Fibroblast of skin of left biceps (primary cell): ENCODE data around the gene PCDH9.

Source experiments
- DNase-seq, 2 experiments: peaks; one replicate each; pipeline ENCODE4 v3.0.0-alpha.2; 2013; ENCODE audit warnings: low read depth in 2 of 2

The PCDH9 gene, protein sequence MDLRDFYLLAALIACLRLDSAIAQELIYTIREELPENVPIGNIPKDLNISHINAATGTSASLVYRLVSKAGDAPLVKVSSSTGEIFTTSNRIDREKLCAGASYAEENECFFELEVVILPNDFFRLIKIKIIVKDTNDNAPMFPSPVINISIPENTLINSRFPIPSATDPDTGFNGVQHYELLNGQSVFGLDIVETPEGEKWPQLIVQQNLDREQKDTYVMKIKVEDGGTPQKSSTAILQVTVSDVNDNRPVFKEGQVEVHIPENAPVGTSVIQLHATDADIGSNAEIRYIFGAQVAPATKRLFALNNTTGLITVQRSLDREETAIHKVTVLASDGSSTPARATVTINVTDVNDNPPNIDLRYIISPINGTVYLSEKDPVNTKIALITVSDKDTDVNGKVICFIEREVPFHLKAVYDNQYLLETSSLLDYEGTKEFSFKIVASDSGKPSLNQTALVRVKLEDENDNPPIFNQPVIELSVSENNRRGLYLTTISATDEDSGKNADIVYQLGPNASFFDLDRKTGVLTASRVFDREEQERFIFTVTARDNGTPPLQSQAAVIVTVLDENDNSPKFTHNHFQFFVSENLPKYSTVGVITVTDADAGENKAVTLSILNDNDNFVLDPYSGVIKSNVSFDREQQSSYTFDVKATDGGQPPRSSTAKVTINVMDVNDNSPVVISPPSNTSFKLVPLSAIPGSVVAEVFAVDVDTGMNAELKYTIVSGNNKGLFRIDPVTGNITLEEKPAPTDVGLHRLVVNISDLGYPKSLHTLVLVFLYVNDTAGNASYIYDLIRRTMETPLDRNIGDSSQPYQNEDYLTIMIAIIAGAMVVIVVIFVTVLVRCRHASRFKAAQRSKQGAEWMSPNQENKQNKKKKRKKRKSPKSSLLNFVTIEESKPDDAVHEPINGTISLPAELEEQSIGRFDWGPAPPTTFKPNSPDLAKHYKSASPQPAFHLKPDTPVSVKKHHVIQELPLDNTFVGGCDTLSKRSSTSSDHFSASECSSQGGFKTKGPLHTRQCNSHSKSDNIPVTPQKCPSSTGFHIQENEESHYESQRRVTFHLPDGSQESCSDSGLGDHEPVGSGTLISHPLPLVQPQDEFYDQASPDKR (N-terminal part only)

GRCh38 chr13:67229481-67230403 lies at the start of gene PCDH9:
Gene PCDH9, minus strand, starts transcription at chr13:67230336. Its CDS starts 1,896 bp downstream, at chr13:67228440.
- no peak for DNase-seq

DNA sequence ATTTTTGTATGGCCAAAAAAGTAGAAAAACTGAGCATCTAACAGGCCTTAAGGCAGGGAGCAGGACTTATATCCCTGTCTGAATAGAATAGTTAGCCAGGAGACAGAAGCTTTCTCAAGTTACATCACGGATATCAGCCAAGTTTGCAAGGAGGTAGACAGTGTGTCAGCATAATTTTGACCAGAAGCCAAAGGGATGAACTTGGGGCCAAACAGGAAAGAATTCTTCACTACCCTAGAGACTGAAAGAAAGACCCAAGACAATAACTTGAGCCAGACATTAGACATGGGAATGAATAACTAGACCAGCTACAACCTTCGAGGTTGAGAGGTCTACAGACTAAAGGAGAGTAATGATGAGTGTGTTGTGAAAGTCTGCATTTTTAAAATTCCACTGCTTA lies 48.1 kb upstream of the PCDH9 start:
- DNase-seq: peak; percentile 88 to 90

DNA sequence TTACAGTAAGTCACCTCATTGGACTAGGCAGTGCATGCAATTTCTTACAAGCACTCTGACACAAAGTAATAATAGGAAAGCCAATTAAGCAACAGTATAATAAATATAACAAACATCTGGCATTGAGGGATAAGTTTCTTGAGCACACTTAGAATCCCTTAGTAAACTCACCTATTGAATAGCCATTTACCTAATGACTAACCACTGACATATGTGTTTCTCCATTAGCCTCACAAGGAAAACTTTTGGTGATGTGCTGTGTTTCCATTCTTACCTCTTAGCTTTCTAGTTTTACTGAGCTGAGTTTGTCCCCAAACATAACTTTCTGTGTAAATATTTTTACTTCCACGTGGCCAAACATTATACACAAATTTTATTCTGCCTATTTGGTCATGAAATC lies 47.4 kb upstream of the PCDH9 start:
- no peak for DNase-seq

- no peak for DNase-seq
Measured at GRCh38 chr13:67275351-67275960, 45.3 kb upstream of the PCDH9 start.

GRCh38 chr13:67273001-67273400 lies 42.9 kb upstream of the PCDH9 start:
- DNase-seq: no peak

DNA sequence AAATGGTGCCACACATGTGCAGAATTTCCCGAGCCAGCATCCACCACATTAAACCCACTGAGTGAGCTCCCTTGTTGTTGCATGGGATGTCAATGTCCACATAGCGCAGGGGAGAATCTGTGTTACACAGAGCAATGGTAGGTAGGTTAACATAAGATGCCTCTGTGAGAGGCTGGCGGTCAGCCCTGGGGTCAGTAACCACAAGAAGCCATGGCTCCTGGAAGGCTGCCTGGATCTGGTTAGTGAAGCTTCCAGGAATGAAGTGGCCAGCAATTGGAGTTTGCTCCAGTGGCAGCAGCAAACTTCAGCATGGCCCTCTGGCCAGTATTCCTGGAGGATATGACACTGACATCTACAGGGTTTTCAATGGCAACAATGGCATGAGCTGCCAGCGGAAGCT lies 37.0 kb upstream of the PCDH9 start:
- no peak for DNase-seq

GRCh38 chr13:67259208-67259607 lies 29.1 kb upstream of the PCDH9 start:
- no peak for DNase-seq

DNA sequence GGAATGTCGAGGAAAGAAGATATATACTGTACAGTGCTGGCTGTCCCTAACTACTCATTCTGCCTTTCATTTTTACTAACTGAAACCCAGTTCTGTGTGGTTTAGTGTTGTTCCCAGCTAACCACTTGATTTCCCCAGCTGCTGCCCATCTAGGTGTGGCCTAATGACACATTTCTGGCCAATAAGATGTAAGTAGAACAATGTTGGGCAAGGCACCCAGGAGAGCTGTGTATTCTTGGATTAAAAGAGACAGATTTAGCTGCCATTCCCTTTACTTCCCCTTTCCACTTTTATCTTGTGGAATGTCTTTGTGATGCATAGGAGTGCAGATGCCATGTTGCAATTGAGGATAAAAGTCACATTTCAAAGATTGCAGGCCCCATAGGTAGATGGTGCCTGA lies 28.3 kb upstream of the PCDH9 start:
- no peak for DNase-seq

- no peak for DNase-seq
Measured at GRCh38 chr13:67238861-67239260, 8.7 kb upstream of the PCDH9 start.

- peak in 1 of 2 experiments; percentile 17 for DNase-seq
Measured at GRCh38 chr13:67238277-67238859, 8.2 kb upstream of the PCDH9 start.

DNA sequence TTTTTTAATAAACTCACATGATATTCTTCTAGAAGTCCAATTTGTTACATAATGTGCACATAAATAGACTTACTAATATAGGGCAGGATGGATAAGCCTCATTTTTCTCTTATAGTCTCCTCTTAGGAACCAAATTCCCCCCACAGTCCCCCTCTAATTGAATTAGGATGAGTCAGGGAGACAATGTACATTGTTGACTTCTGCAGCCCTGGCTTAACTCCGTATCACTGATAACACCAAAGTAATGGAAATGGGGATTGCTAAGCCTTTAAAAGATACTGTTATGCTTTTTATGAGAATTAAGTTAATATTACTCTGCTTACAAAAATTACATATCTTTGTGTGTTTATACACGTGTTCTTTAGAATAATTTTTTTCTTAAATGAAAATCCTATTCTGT lies 5.1 kb upstream of the PCDH9 start:
- DNase-seq: no peak

- DNase-seq: no peak
Measured at GRCh38 chr13:67232384-67232783, 2.2 kb upstream of the PCDH9 start.

DNA sequence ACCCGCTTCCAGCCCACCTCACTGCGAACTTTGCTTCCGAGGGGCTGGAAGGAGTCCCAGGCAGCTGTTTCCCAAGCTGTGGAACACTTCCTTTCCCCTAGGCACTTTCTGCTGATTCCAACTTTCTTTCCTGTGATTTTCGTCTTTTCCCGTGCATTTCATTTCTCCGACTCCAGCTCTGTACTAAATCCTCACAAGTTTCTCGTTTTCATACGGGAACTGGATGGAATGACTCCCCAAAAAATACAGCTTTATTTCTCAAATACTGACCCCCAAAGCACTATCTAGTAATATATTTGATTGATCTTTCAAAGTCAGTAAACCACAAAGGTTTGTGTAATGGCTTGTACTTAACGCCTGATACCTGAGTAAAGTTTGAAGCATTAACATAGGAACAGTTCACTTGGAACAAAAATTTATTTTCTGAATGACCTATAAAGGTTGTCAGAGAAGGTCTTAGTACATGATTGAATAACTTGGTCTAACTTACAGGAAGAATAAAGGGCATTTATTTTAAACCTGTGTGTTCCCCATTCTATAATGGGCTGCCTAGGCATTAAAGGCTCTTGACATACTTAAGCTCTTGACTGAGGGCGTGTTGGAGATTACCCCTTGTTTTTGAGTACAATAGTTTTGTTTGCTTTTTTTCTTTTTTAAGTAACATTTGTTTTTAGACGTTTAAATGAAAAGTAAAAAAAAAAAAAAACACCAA lies 1.3 kb upstream of the PCDH9 start:
- DNase-seq: peak; percentile 18

- peak; percentile 94 to 95 for DNase-seq
Measured at GRCh38 chr13:67230404-67231288, 510 bp upstream of the PCDH9 start.

GRCh38 chr13:67228916-67229315 lies 1.2 kb downstream of the PCDH9 start:
- DNase-seq: no peak

- no peak for DNase-seq
Measured at GRCh38 chr13:67228031-67228430, 2.1 kb downstream of the PCDH9 start.

DNA sequence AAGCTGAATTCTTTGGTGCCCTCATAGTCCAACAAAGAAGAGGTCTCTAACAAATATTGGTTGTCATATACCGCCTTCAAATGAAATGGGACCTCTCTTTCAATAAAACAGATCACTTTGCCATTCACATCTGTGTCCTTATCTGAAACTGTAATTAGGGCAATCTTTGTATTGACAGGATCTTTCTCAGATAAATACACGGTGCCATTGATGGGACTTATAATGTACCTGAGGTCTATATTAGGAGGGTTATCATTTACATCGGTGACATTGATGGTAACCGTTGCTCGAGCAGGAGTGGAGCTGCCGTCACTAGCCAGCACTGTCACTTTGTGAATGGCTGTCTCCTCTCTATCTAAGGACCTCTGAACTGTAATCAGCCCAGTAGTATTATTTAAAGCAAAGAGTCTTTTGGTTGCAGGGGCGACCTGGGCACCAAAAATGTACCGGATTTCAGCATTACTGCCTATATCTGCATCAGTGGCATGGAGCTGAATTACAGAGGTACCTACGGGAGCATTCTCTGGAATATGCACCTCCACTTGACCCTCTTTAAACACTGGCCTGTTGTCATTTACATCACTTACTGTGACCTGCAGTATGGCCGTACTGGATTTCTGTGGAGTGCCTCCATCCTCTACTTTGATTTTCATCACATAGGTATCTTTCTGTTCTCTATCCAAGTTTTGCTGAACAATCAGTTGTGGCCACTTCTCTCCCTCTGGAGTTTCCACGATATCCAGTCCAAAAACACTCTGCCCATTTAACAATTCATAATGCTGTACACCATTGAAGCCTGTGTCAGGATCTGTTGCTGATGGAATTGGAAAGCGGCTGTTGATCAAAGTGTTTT lies 2.8 kb downstream of the PCDH9 start:
- no peak for DNase-seq

GRCh38 chr13:67226696-67227095 lies 3.4 kb downstream of the PCDH9 start:
- DNase-seq: no peak
